Transverse colon (tissue), 4 donors: ENCODE data around the gene PDE7B. TPM values are rescaled to one million over a fixed set of nuclear protein-coding genes. Genes with fewer than 3 reads are reported as not detected.

ENCODE experiments used
- DNase-seq: peaks from one replicate; pipeline ENCODE4 v3.0.0-alpha.2; 2019
- H3K27ac ChIP-seq, 4 donors: fragments of 200-600 bp; sonication (generic); 2 replicates each; pipeline ENCODE4 v1.5.1; 2016 to 2018; ENCODE audit warnings: inconsistent platforms in 4 of 4
- H3K27me3 ChIP-seq: fragments of 200-600 bp; sonication (generic); 2 replicates; pipeline ENCODE4 v1.5.1; 2017; ENCODE audit warnings: inconsistent platforms
- H3K36me3 ChIP-seq, 4 donors: fragments of 200-600 bp; sonication (generic); 2 replicates each; pipeline ENCODE4 v1.5.1; 2017 to 2019; ENCODE audit warnings: inconsistent platforms in 4 of 4
- H3K4me1 ChIP-seq, 4 donors: fragments of 200-600 bp; sonication (generic); 2 replicates each; pipeline ENCODE4 v1.5.1; 2017 to 2020; ENCODE audit warnings: inconsistent platforms in 4 of 4
- H3K4me3 ChIP-seq, 4 donors: fragments of 200-600 bp; sonication (generic); 1 replicate in 1 of 4; 2 replicates in 3 of 4; pipeline versions ENCODE4 v1.5.1 to v1.6.1; 2017 to 2019; ENCODE audit warnings: inconsistent platforms in 4 of 4
- H3K9me3 ChIP-seq, 2 donors: fragments of 200-600 bp; sonication (generic); 2 replicates each; pipeline ENCODE4 v1.5.1; 2017 to 2019; ENCODE audit warnings: inconsistent platforms in 2 of 2
- EP300 ChIP-seq: sonication (generic); formaldehyde crosslinking; IDR thresholded peaks from one replicate; pipeline ENCODE4 v1.6.1; 2017; ENCODE audit warnings: antibody characterized with exemption, low read depth
- POLR2A ChIP-seq: fragments of 450-650 bp; IDR thresholded peaks from one replicate; pipeline ENCODE4 v1.6.1; 2016; ENCODE audit warnings: antibody characterized with exemption, mild to moderate bottlenecking, moderate library complexity
- POLR2AphosphoS5 ChIP-seq, 3 donors: sonication (generic); formaldehyde crosslinking; IDR thresholded peaks; one replicate each; pipeline ENCODE4 v1.6.1; 2016; ENCODE audit warnings: antibody characterized with exemption in 3 of 3
- WGBS, 2 donors: methylation state at CpG; one replicate each; pipeline ENCODE4 v1.1.5; 2018; ENCODE audit warnings: low coverage in 1 of 2; 5-methylcytosine and 5-hydroxymethylcytosine counted together
- in situ Hi-C, 4 donors: fragments of 200-750 bp; cut with MboI; loops; one replicate each; pipeline versions ENCODE4 v1.15.0 to v1.15.1; 2017; ENCODE audit warnings: low sequenced_read_pairs in 3 of 4, low pct_ligation_motif_present in 1 of 4, low pct_unique_long_range_greater_than_20kb in 1 of 4
- intact Hi-C: fragments of 100-400 bp; cut with DNase I; formaldehyde crosslinking; loops from one replicate; pipeline ENCODE4 v1.15.1; 2023; ENCODE audit warnings: low total_unique reads
- total RNA-seq, 4 donors: library from RNA; depleted of rRNA; stranded (reverse); fragments of >200 nt; gene quantifications; one replicate each; pipeline ENCODE4 v1.1.0, GENCODE V29; 2016
- TF ChIP-seq, protein P1 (sequence below), 5 experiments: fragments of 200-600 bp in 3 of 5; fragments of 450-650 bp in 2 of 5; sonication (generic) in 3 of 5; IDR thresholded peaks; 1 replicate in 2 of 5; 2 replicates in 3 of 5; pipeline ENCODE4 v1.5.1; 2016 to 2017; ENCODE audit warnings: antibody characterized with exemption in 5 of 5, inconsistent platforms in 3 of 5, mild to moderate bottlenecking in 2 of 5, moderate library complexity in 1 of 5

PDE7B gene
- total RNA-seq, 4 donors from 2014 or later: 0.40 to 2.2 (median 1.4) TPM

DNA sequence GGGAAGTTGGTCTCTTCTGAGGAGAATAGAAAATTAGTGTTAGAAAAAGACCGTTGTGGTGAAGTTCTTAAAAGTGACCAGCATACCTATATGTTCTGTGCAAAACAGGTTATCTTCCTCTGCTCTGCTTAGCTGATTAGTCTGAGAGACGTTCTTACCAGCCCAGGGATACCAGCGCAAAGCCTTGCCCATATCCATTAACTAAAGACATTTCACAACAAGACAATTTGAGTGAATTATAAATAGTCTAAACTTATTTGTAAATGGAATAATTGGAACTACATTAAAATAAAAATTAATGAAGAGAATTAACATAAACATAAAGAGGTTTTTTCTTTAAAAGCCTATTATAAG lies 144.0 kb downstream of the PDE7B start:
- Histone ChIP-seq H3K36me3 (no peaks in the 10 kb centered on the region), H3K9me3 (no peaks in the 10 kb centered on the region), H3K4me3 (no peak overlapping the region), H3K27ac (no peak overlapping the region), H3K4me1 (no peaks in the 10 kb centered on the region), H3K27me3 (no peaks in the 10 kb centered on the region)
- TF ChIP-seq, protein P1, sequence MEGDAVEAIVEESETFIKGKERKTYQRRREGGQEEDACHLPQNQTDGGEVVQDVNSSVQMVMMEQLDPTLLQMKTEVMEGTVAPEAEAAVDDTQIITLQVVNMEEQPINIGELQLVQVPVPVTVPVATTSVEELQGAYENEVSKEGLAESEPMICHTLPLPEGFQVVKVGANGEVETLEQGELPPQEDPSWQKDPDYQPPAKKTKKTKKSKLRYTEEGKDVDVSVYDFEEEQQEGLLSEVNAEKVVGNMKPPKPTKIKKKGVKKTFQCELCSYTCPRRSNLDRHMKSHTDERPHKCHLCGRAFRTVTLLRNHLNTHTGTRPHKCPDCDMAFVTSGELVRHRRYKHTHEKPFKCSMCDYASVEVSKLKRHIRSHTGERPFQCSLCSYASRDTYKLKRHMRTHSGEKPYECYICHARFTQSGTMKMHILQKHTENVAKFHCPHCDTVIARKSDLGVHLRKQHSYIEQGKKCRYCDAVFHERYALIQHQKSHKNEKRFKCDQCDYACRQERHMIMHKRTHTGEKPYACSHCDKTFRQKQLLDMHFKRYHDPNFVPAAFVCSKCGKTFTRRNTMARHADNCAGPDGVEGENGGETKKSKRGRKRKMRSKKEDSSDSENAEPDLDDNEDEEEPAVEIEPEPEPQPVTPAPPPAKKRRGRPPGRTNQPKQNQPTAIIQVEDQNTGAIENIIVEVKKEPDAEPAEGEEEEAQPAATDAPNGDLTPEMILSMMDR (IDR thresholded peaks at IDR 0.05): no peak
- TF ChIP-seq POLR2AphosphoS5 (IDR thresholded peaks at IDR 0.05) (no peak), POLR2A (no peak), EP300 (no peak)
- intact Hi-C loops: no loop called here
- in situ Hi-C loops: no loop called here
- WGBS, 2 donors: 33 to 77% methylated on average over 2 to 3 of the region's 3 CpGs
- no peak for DNase-seq

DNA sequence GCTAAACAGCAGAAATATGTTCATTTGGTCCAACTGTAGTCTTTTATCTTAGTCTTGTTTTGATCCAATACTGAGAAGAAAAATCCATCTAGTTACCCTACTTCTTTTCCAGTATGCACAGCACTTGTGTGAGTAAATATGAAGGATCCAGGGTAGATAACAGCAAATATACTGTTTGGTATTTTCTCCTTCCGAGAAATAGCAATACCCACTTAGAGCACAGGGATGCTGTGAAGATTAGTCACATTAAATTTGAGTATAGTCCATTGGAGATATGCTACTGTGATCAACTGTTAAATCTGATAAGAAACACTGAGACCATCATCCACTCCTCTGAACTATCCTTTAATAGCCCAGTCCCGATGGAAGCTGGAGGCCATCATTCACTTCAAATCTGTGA lies 145.2 kb downstream of the PDE7B start:
- H3K4me1 ChIP-seq: no peaks in the 10 kb centered on the region
- in situ Hi-C loops (no loop called here), intact Hi-C loops (no loop called here)
- TF ChIP-seq EP300 (no peak), POLR2AphosphoS5 (IDR thresholded peaks at IDR 0.05) (no peak), POLR2A (no peak)
- TF ChIP-seq, protein P1 (IDR thresholded peaks at IDR 0.05): no peak
- no peak overlapping the region for H3K27ac ChIP-seq
- H3K36me3 ChIP-seq: no peaks in the 10 kb centered on the region
- no peaks in the 10 kb centered on the region for H3K27me3 ChIP-seq
- no peak overlapping the region for H3K4me3 ChIP-seq
- no peak for DNase-seq
- no peaks in the 10 kb centered on the region for H3K9me3 ChIP-seq
- WGBS, 2 donors: 93 to 100% methylated on average over 2 of the region's 2 CpGs

DNA sequence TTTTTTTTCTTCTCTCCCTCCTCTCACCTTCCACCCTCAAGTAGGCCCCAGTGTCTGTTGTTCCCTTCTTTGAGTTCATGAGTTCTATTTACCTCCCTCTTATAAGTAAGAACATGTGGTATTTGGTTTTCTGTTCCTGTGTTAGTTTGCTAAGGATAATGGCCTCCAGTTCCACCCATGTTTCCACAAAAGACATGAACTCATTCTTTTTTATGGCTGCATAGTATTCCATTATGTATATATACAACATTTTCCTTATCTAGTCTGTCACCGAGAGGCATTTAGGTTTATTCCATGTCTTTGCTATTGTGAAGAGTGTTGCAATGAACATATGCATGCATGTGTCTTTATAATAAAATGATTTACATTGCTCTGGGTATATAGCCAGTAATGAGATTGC lies 147.9 kb downstream of the PDE7B start:
- Histone ChIP-seq H3K9me3 (no peaks in the 10 kb centered on the region), H3K36me3 (no peaks in the 10 kb centered on the region), H3K27me3 (no peaks in the 10 kb centered on the region), H3K4me3 (no peak overlapping the region), H3K27ac (no peak overlapping the region), H3K4me1 (no peaks in the 10 kb centered on the region)
- TF ChIP-seq EP300 (no peak), POLR2A (no peak), POLR2AphosphoS5 (IDR thresholded peaks at IDR 0.05) (no peak)
- TF ChIP-seq, protein P1 (IDR thresholded peaks at IDR 0.05): no peak
- in situ Hi-C loops: no loop called here
- no peak for DNase-seq
- intact Hi-C loops: no loop called here
- 89 to 97% methylated on average over 1 of the region's 1 CpG for WGBS, 2 donors

DNA sequence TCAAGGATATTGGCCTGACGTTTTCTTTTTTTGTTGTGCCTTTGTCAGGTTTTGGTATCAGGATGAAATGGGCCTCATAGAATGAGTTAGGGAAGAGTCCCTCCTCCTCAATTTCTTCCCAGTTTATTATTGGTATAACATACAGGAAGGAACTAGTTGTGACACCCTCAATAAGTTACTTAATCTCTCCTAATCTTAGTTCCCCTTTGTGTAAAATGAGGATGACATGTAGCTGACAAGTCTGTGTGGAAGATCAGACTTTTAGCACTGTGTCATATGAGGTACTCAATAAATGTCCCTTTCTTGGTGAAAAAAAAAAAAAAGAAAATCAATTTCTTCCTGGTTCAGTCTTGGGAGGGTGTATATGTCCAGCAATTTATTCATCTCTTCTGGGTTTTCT lies 155.8 kb downstream of the PDE7B start:
- no peaks in the 10 kb centered on the region for H3K36me3 ChIP-seq
- no peak for DNase-seq
- H3K27ac ChIP-seq: no peak overlapping the region
- 66 to 82% methylated on average over 1 of the region's 1 CpG for WGBS, 2 donors
- H3K9me3 ChIP-seq: no peaks in the 10 kb centered on the region
- TF ChIP-seq EP300: no peak
- TF ChIP-seq, protein P1 (IDR thresholded peaks at IDR 0.05): no peak
- no peak for TF ChIP-seq POLR2AphosphoS5 (IDR thresholded peaks at IDR 0.05)
- TF ChIP-seq POLR2A: no peak
- intact Hi-C loops: no loop called here
- H3K27me3 ChIP-seq: no peaks in the 10 kb centered on the region
- H3K4me3 ChIP-seq: no peak overlapping the region
- in situ Hi-C loops: no loop called here
- no peaks in the 10 kb centered on the region for H3K4me1 ChIP-seq
